HT1080 (cell line): ENCODE results near the gene GRIN3B. TPM values are rescaled to one million over a fixed set of nuclear protein-coding genes. Genes with fewer than 3 reads are reported as not detected.

Source experiments
- DNase-seq: peaks from one replicate; pipeline ENCODE4 v3.0.0-alpha.2; 2015; ENCODE audit warnings: low read depth
- small RNA-seq: library from RNA; depleted of rRNA; stranded (forward); fragments of <200 nt; gene quantifications from one replicate; pipeline ENCODE3, GENCODE V24; 2014
- total RNA-seq: library from RNA; depleted of rRNA; stranded (reverse); fragments of >200 nt; shearing (Covaris generic); gene quantifications from 2 replicates; pipeline ENCODE4 v1.2.3, GENCODE V29; 2014; rRNA removed

GRIN3B gene
- total RNA-seq, 1 experiment from 2014 or later = not detected

DNA sequence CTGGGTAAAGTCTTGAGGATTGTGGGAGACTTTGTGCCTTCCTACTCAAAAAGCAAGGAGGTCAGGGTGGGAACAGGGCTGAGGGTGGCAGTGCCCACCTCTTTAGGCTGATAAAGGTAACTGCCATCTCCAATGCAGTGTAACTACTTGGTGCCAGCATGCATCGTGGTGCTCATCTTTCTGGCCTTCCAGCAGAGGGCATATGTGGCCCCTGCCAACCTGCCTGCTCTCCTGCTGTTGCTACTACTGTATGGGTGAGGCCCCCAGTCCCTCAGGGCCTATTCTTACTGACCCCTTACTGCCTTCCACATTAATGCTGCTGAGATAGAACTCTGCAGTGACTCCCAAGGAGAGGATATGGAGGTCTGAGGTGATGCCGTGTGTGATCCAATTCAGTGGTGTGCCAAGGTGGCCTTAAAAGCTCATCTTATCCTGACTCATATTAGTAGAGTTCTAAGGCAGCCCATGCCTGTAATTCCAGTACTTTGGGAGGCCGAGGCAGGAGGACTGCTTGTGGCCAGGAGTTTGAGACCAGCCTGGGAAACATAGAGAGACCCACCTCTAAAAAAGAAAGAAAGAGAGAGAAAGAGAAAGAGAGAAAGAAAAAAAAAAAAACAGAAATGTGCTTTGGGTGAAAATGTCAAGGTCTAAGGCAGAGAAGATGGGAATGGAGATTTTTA lies 57.1 kb downstream of the GRIN3B start:
- DNase-seq = peak; percentile 43

DNA sequence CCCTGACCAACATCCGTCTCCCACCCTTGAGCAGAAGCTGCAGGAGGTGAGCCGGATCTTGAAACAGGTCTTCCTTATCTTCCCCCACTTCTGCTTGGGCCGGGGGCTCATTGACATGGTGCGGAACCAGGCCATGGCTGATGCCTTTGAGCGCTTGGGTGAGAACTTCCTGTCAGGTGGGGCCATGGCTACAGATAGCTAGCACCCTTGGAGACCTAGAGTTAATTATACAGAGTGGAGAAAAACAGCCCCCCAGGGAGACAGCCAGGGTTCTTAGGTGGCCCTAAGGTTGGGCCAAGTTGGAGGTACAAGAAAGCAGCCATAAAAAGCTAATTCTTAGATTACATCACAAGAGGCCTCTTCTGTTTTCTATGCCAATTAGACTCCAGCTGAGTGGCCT lies 57.9 kb downstream of the GRIN3B start:
- DNase-seq = no peak

Small RNA genes within 50 kb of the gene (small RNA-seq; reads per million reads assigned to genes)
- gene RNU6-2 = 0.27 reads per million, percentile 24 among the genes with 10 or more reads in this experiment

Other genes starting within 250 kb of the GRIN3B start
- 0.02 and 0.13 TPM in 2 replicates for gene MISP, start 249.3 kb upstream of the GRIN3B start, total RNA-seq
- 276 and 447 TPM in 2 replicates for gene PTBP1, start 203.0 kb upstream of the GRIN3B start, total RNA-seq
- gene PLPPR3, start 178.5 kb upstream of the GRIN3B start, total RNA-seq = 0.30 TPM in 1 of 2 replicates, not detected in the other
- gene AZU1, start 172.6 kb upstream of the GRIN3B start, total RNA-seq = not detected in 2 replicates
- gene PRTN3, start 159.4 kb upstream of the GRIN3B start, total RNA-seq = not detected in 2 replicates
- gene ELANE, start 148.1 kb upstream of the GRIN3B start, total RNA-seq = not detected in 2 replicates
- not detected in 2 replicates for gene CFD, start 140.8 kb upstream of the GRIN3B start, total RNA-seq
- gene MED16, start 107.2 kb upstream of the GRIN3B start, total RNA-seq = 18.1 and 20.8 TPM in 2 replicates
- not detected in 2 replicates for gene RNU6-9, start 106.9 kb upstream of the GRIN3B start, total RNA-seq
- 32.2 and 42.2 TPM in 2 replicates for gene R3HDM4, start 87.2 kb upstream of the GRIN3B start, total RNA-seq
- gene KISS1R, start 83.1 kb upstream of the GRIN3B start, total RNA-seq = not detected in 2 replicates
- gene ARID3A, start 74.4 kb upstream of the GRIN3B start, total RNA-seq = 4.3 and 8.0 TPM in 2 replicates
- 197 and 221 TPM in 2 replicates for gene WDR18, start 16.1 kb upstream of the GRIN3B start, total RNA-seq
- 127 and 130 TPM in 2 replicates for gene TMEM259, start 20.7 kb downstream of the GRIN3B start, total RNA-seq
- not detected in 2 replicates for gene RNU6-2, start 21.1 kb downstream of the GRIN3B start, total RNA-seq
- 122 and 196 TPM in 2 replicates for gene CNN2, start 26.2 kb downstream of the GRIN3B start, total RNA-seq
- gene ABCA7, start 39.7 kb downstream of the GRIN3B start, total RNA-seq = 2.0 and 3.0 TPM in 2 replicates
- 1.4 TPM in 2 replicates for gene ARHGAP45, start 66.7 kb downstream of the GRIN3B start, total RNA-seq
- gene POLR2E, start 95.0 kb downstream of the GRIN3B start, total RNA-seq = 231 and 271 TPM in 2 replicates
- 221 and 243 TPM in 2 replicates for gene GPX4, start 103.6 kb downstream of the GRIN3B start, total RNA-seq
- gene SBNO2, start 173.8 kb downstream of the GRIN3B start, total RNA-seq = 28.2 and 31.7 TPM in 2 replicates
- gene STK11, start 205.4 kb downstream of the GRIN3B start, total RNA-seq = 77.2 and 77.7 TPM in 2 replicates
- 3.1 and 3.2 TPM in 2 replicates for gene CBARP, start 237.6 kb downstream of the GRIN3B start, total RNA-seq
- 55.4 and 127 TPM in 2 replicates for gene ATP5F1D, start 241.3 kb downstream of the GRIN3B start, total RNA-seq
- gene MIDN, start 248.2 kb downstream of the GRIN3B start, total RNA-seq = 10.1 and 11.2 TPM in 2 replicates